HepG2 (cell line): ENCODE results near the gene FAM222B. TPM values are rescaled to one million over a fixed set of nuclear protein-coding genes. Genes with fewer than 3 reads are reported as not detected.

Source experiments
- BORCS8-MEF2B ChIP-seq: sonication (generic); formaldehyde crosslinking; IDR thresholded peaks from 2 replicates; pipeline ENCODE4 v1.8.0; 2022; ENCODE audit warnings: mild to moderate bottlenecking, missing genetic modification reagents
- ERF ChIP-seq: IDR thresholded peaks from 2 replicates; pipeline ENCODE4 v1.6.1; 2018; ENCODE audit warnings: missing biosample characterization, missing genetic modification reagents
- KDM6A ChIP-seq: IDR thresholded peaks from 2 replicates; pipeline ENCODE4 v1.6.1; 2016; ENCODE audit warnings: low read depth
- POLR2A ChIP-seq, 2 experiments: IDR thresholded peaks; 2 replicates each; pipeline ENCODE4 v1.6.1; 2011; ENCODE audit warnings: low read depth in 2 of 2, low read length in 2 of 2, mild to moderate bottlenecking in 1 of 2, moderate library complexity in 1 of 2; ENCODE audit not compliant: insufficient read depth in 1 of 2
- RARG ChIP-seq: sonication (generic); formaldehyde crosslinking; IDR thresholded peaks from 2 replicates; pipeline ENCODE4 v1.4.0; 2020; ENCODE audit warnings: low read depth, mild to moderate bottlenecking, missing genetic modification reagents
- RBAK ChIP-seq: sonication (generic); formaldehyde crosslinking; IDR thresholded peaks from 2 replicates; pipeline ENCODE4 v1.5.1; 2020; ENCODE audit warnings: mild to moderate bottlenecking, missing genetic modification reagents
- SETDB1 ChIP-seq: sonication (generic); formaldehyde crosslinking; IDR thresholded peaks from 2 replicates; pipeline ENCODE4 v1.5.1; 2020; ENCODE audit warnings: missing genetic modification reagents, mild to moderate bottlenecking, borderline replicate concordance
- SSRP1 ChIP-seq: IDR thresholded peaks from 2 replicates; pipeline ENCODE4 v1.6.1; 2016; ENCODE audit warnings: control low read depth
- TARDBP ChIP-seq: sonication (generic); formaldehyde crosslinking; IDR thresholded peaks from 2 replicates; pipeline ENCODE4 v1.8.0; 2022; ENCODE audit warnings: mild to moderate bottlenecking, missing genetic modification reagents
- ZEB1 ChIP-seq: IDR thresholded peaks from 2 replicates; pipeline ENCODE4 v1.6.1; 2012; ENCODE audit warnings: mild to moderate bottlenecking, low read depth, inconsistent platforms; ENCODE audit not compliant: insufficient replicate concordance
- ZIK1 ChIP-seq: sonication (generic); formaldehyde crosslinking; IDR thresholded peaks from 2 replicates; pipeline ENCODE4 v1.5.0; 2020; ENCODE audit warnings: mild to moderate bottlenecking, low read depth, missing genetic modification reagents, borderline replicate concordance
- polyA plus RNA-seq, 8 experiments: library from polyadenylated mRNA; depleted of rRNA in 3 of 8; stranded (reverse) in 7 of 8; unstranded in 1 of 8; fragments of >200 nt; fragmentation: Illumina TruSeq in 4 of 8; extraction: Trizol in 4 of 8; gene quantifications; 2 replicates each; pipeline versions ENCODE4 v1.2.1 to v1.2.3, GENCODE V29; 2011 to 2016; ENCODE audit warnings: low read depth in 4 of 8, missing spikeins in 1 of 8, mixed read lengths in 1 of 8; ENCODE audit not compliant: insufficient read depth in 1 of 8
- total RNA-seq, 5 experiments: library from RNA; depleted of rRNA; stranded (reverse); fragments of >200 nt; fragmentation: Illumina TruSeq; extraction: Trizol; gene quantifications; 2 replicates each; pipeline ENCODE4 v1.2.3, GENCODE V29; 2016; ENCODE audit warnings: low read depth in 1 of 5
- TF ChIP-seq, protein P1 (sequence below): sonication (generic); formaldehyde crosslinking; IDR thresholded peaks from 2 replicates; pipeline ENCODE4 v1.9.0; 2021; ENCODE audit warnings: missing genetic modification reagents, borderline replicate concordance
- TF ChIP-seq, protein P2 (sequence below): sonication (generic); formaldehyde crosslinking; IDR thresholded peaks from 2 replicates; pipeline ENCODE4 v1.4.0; 2020; ENCODE audit warnings: missing genetic modification reagents

FAM222B gene
- total and polyA plus RNA-seq, 2 of the 13 experiments (the other 11 are each of a cell fraction or from before 2014, with no cell fraction given) = 3.5 to 7.3 TPM

DNA sequence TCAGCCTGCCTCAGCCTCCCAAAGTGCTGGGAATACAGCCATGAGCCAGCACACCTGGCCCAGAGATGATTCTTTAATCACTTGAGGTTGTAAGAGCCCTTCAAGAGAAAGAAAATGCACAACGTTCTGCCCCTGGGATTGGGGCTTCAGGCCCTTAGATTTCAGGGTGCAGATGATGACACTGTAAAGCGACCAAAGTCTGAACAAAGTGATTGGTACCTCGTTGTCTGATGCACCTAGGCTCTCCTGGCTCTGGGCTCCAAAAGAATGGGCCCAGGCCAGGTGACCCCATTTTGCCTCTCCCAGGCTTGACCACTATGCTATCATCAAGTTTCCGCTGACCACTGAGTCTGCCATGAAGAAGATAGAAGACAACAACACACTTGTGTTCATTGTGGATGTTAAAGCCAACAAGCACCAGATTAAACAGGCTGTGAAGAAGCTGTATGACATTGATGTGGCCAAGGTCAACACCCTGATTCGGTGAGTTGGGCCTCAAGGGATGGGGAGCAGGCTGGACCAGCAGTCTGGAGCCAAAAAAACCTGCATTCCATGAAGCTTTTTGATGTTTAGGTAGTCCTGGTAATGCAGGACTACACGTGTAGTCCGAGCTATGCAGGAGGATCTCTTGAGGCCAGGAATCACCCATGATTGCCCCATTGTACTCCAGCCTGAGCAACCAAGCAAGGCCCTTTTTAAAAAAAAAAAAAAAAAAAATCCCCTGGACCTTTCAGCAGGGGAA, 120.0 kb downstream of the FAM222B start (continued):
- TF ChIP-seq RARG (CRISPR knock-in tag) (no peak), TARDBP (0 out of 2 replicates have a peak, but pooled peaks have one; percentile 7), ZEB1 (no peak), ERF (CRISPR knock-in tag) (no peak), SSRP1 (0 out of 2 replicates have a peak, but pooled peaks have one; percentile 28), ZIK1 (no peak), POLR2A (IDR thresholded peaks at IDR 0.05; ENCODE audit: insufficient read depth in 1 of 2, low read depth in 2 of 2, low read length in 2 of 2) (peak in 1 of 2 experiments; percentile 37; a peak in 2 of 4 replicates), KDM6A (CRISPR knock-in tag) (no peak), BORCS8-MEF2B (CRISPR knock-in tag) (0 out of 2 replicates have a peak, but pooled peaks have one; percentile 6), RBAK (CRISPR knock-in tag) (no peak), SETDB1 (CRISPR knock-in tag) (no peak)
- TF ChIP-seq, protein P1, sequence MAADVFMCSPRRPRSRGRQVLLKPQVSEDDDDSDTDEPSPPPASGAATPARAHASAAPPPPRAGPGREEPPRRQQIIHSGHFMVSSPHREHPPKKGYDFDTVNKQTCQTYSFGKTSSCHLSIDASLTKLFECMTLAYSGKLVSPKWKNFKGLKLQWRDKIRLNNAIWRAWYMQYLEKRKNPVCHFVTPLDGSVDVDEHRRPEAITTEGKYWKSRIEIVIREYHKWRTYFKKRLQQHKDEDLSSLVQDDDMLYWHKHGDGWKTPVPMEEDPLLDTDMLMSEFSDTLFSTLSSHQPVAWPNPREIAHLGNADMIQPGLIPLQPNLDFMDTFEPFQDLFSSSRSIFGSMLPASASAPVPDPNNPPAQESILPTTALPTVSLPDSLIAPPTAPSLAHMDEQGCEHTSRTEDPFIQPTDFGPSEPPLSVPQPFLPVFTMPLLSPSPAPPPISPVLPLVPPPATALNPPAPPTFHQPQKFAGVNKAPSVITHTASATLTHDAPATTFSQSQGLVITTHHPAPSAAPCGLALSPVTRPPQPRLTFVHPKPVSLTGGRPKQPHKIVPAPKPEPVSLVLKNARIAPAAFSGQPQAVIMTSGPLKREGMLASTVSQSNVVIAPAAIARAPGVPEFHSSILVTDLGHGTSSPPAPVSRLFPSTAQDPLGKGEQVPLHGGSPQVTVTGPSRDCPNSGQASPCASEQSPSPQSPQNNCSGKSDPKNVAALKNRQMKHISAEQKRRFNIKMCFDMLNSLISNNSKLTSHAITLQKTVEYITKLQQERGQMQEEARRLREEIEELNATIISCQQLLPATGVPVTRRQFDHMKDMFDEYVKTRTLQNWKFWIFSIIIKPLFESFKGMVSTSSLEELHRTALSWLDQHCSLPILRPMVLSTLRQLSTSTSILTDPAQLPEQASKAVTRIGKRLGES = no peak
- TF ChIP-seq, protein P2, sequence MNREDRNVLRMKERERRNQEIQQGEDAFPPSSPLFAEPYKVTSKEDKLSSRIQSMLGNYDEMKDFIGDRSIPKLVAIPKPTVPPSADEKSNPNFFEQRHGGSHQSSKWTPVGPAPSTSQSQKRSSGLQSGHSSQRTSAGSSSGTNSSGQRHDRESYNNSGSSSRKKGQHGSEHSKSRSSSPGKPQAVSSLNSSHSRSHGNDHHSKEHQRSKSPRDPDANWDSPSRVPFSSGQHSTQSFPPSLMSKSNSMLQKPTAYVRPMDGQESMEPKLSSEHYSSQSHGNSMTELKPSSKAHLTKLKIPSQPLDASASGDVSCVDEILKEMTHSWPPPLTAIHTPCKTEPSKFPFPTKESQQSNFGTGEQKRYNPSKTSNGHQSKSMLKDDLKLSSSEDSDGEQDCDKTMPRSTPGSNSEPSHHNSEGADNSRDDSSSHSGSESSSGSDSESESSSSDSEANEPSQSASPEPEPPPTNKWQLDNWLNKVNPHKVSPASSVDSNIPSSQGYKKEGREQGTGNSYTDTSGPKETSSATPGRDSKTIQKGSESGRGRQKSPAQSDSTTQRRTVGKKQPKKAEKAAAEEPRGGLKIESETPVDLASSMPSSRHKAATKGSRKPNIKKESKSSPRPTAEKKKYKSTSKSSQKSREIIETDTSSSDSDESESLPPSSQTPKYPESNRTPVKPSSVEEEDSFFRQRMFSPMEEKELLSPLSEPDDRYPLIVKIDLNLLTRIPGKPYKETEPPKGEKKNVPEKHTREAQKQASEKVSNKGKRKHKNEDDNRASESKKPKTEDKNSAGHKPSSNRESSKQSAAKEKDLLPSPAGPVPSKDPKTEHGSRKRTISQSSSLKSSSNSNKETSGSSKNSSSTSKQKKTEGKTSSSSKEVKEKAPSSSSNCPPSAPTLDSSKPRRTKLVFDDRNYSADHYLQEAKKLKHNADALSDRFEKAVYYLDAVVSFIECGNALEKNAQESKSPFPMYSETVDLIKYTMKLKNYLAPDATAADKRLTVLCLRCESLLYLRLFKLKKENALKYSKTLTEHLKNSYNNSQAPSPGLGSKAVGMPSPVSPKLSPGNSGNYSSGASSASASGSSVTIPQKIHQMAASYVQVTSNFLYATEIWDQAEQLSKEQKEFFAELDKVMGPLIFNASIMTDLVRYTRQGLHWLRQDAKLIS (CRISPR knock-in tag) = no peak
- TF ChIP-seq, all 625 proteins: peak for 6
